Effector memory CD8-positive, alpha-beta T cell (primary cell): ENCODE results near the gene EFL1.

Experiments
- ATAC-seq: fragments of 150-1000 bp; cut with Tn5 transposase; replicated peaks from 2 replicates; pipeline ENCODE4 v1.10.0; 2021; ENCODE audit warnings: mild to moderate bottlenecking, moderate library complexity
- DNase-seq, 3 experiments: peaks; one replicate each; pipeline ENCODE4 v3.0.0; 2021
- H3K27ac Mint-ChIP-seq, 2 donors: one replicate each; pipeline ENCODE4 v1.8.0; 2022; ENCODE audit warnings: mild to moderate bottlenecking in 2 of 2, mixed read lengths in 2 of 2, moderate library complexity in 2 of 2
- H3K27me3 Mint-ChIP-seq, 2 donors: one replicate each; pipeline ENCODE4 v1.8.0; 2022; ENCODE audit warnings: mixed read lengths in 2 of 2
- H3K36me3 Mint-ChIP-seq: one replicate; pipeline ENCODE4 v1.8.0; 2022; ENCODE audit warnings: mild to moderate bottlenecking, moderate library complexity, mixed read lengths; ENCODE audit not compliant: insufficient read depth
- H3K4me1 Mint-ChIP-seq, 2 donors: one replicate each; pipeline ENCODE4 v1.8.0; 2022; ENCODE audit warnings: low read depth in 2 of 2, mixed read lengths in 2 of 2
- H3K4me3 Mint-ChIP-seq, 2 donors: one replicate each; pipeline ENCODE4 v1.8.0; 2022; ENCODE audit warnings: mild to moderate bottlenecking in 2 of 2, mixed read lengths in 2 of 2, moderate library complexity in 2 of 2
- H3K9me3 Mint-ChIP-seq, 2 donors: one replicate each; pipeline ENCODE4 v1.8.0; 2022; ENCODE audit warnings: mixed read lengths in 2 of 2

The EFL1 gene

GRCh38 chr15:82110144-82110543 is 152.4 kb downstream of the EFL1 start:
- ATAC-seq, result no peak
- DNase-seq, result no peak
- H3K9me3 Mint-ChIP-seq, result no peaks in the 10 kb centered on the region
- peaks cover 2% of the 10 kb centered on the region for H3K36me3 Mint-ChIP-seq
- H3K27ac Mint-ChIP-seq, result no peak overlapping the region
- peaks cover 0 to 6% of the 10 kb centered on the region in 2 donors for H3K4me1 Mint-ChIP-seq
- peaks cover 0 to 2% of the 10 kb centered on the region in 2 donors for H3K27me3 Mint-ChIP-seq
- no peak overlapping the region for H3K4me3 Mint-ChIP-seq

- Mint-ChIP-seq H3K36me3 (peaks cover 6% of the 10 kb centered on the region), H3K27ac (peak overlapping the region in 1 of 2 donors; percentile 67), H3K9me3 (no peaks in the 10 kb centered on the region), H3K4me1 (peaks cover 0 to 6% of the 10 kb centered on the region in 2 donors), H3K27me3 (peaks cover 4 to 17% of the 10 kb centered on the region in 2 donors), H3K4me3 (no peak overlapping the region)
- ATAC-seq (peak; percentile 86), DNase-seq (peak; percentile 50 to 70 (median 61))
These were observed 153.9 kb downstream of the EFL1 start for GRCh38 chr15:82108489-82109078.

- Mint-ChIP-seq H3K36me3 (peaks cover 3% of the 10 kb centered on the region), H3K9me3 (no peaks in the 10 kb centered on the region), H3K4me1 (peaks cover 0 to 6% of the 10 kb centered on the region in 2 donors), H3K27ac (no peak overlapping the region), H3K27me3 (peaks cover 10 to 36% of the 10 kb centered on the region in 2 donors), H3K4me3 (no peak overlapping the region)
- DNase-seq (no peak), ATAC-seq (no peak)
These were observed 155.9 kb downstream of the EFL1 start for GRCh38 chr15:82106679-82107078.

- Mint-ChIP-seq H3K4me3 (no peak overlapping the region), H3K9me3 (no peaks in the 10 kb centered on the region), H3K4me1 (peaks cover 0 to 6% of the 10 kb centered on the region in 2 donors), H3K27ac (no peak overlapping the region), H3K27me3 (peaks cover 14 to 47% of the 10 kb centered on the region in 2 donors), H3K36me3 (peaks cover 3% of the 10 kb centered on the region)
- ATAC-seq, result no peak
- no peak for DNase-seq
These were observed 156.9 kb downstream of the EFL1 start for GRCh38 chr15:82105451-82106215.

- Mint-ChIP-seq H3K27me3 (peaks cover 33 to 68% of the 10 kb centered on the region in 2 donors), H3K4me3 (no peak overlapping the region), H3K4me1 (peaks cover 0 to under 1% of the 10 kb centered on the region in 2 donors), H3K27ac (no peak overlapping the region), H3K9me3 (no peaks in the 10 kb centered on the region), H3K36me3 (peaks cover 3% of the 10 kb centered on the region)
- ATAC-seq (no peak), DNase-seq (no peak)
These were observed 159.1 kb downstream of the EFL1 start for GRCh38 chr15:82103468-82103867.

GRCh38 chr15:82100111-82100929 is 162.2 kb downstream of the EFL1 start:
- peaks cover 3% of the 10 kb centered on the region for H3K36me3 Mint-ChIP-seq
- no peak for ATAC-seq
- H3K4me3 Mint-ChIP-seq, result no peak overlapping the region
- no peaks in the 10 kb centered on the region for H3K4me1 Mint-ChIP-seq
- no peaks in the 10 kb centered on the region for H3K9me3 Mint-ChIP-seq
- no peak overlapping the region for H3K27ac Mint-ChIP-seq
- peaks cover 37 to 74% of the 10 kb centered on the region in 2 donors for H3K27me3 Mint-ChIP-seq
- no peak for DNase-seq

- Mint-ChIP-seq H3K4me1 (no peaks in the 10 kb centered on the region), H3K4me3 (no peak overlapping the region), H3K9me3 (no peaks in the 10 kb centered on the region), H3K27ac (no peak overlapping the region), H3K36me3 (no peaks in the 10 kb centered on the region), H3K27me3 (peaks cover 33 to 69% of the 10 kb centered on the region in 2 donors)
- no peak for DNase-seq
- ATAC-seq, result no peak
These were observed 163.9 kb downstream of the EFL1 start for GRCh38 chr15:82098674-82099073.

GRCh38 chr15:82095803-82096202 is 166.7 kb downstream of the EFL1 start:
- no peak overlapping the region for H3K4me3 Mint-ChIP-seq
- DNase-seq, result no peak
- H3K27ac Mint-ChIP-seq, result no peak overlapping the region
- no peaks in the 10 kb centered on the region for H3K9me3 Mint-ChIP-seq
- ATAC-seq, result no peak
- peaks cover under 1% of the 10 kb centered on the region for H3K36me3 Mint-ChIP-seq
- H3K27me3 Mint-ChIP-seq, result peaks cover 25 to 41% of the 10 kb centered on the region in 2 donors
- no peaks in the 10 kb centered on the region for H3K4me1 Mint-ChIP-seq

GRCh38 chr15:82093774-82094211 is 168.7 kb downstream of the EFL1 start:
- H3K4me3 Mint-ChIP-seq, result no peak overlapping the region
- H3K27me3 Mint-ChIP-seq, result peaks cover 11 to 20% of the 10 kb centered on the region in 2 donors
- no peaks in the 10 kb centered on the region for H3K9me3 Mint-ChIP-seq
- H3K36me3 Mint-ChIP-seq, result peaks cover 3% of the 10 kb centered on the region
- H3K27ac Mint-ChIP-seq, result no peak overlapping the region
- no peaks in the 10 kb centered on the region for H3K4me1 Mint-ChIP-seq
- DNase-seq, result no peak
- no peak for ATAC-seq

GRCh38 chr15:82093325-82093724 is 169.2 kb downstream of the EFL1 start:
- Mint-ChIP-seq H3K27me3 (peaks cover 10 to 16% of the 10 kb centered on the region in 2 donors), H3K9me3 (no peaks in the 10 kb centered on the region), H3K27ac (no peak overlapping the region), H3K4me1 (no peaks in the 10 kb centered on the region), H3K36me3 (peaks cover 3% of the 10 kb centered on the region), H3K4me3 (no peak overlapping the region)
- no peak for DNase-seq
- ATAC-seq, result no peak

GRCh38 chr15:82091636-82092140 is 170.8 kb downstream of the EFL1 start:
- no peak for ATAC-seq
- Mint-ChIP-seq H3K4me3 (no peak overlapping the region), H3K36me3 (peaks cover 3% of the 10 kb centered on the region), H3K27me3 (peaks cover 19 to 23% of the 10 kb centered on the region in 2 donors), H3K9me3 (no peaks in the 10 kb centered on the region), H3K4me1 (no peaks in the 10 kb centered on the region), H3K27ac (no peak overlapping the region)
- DNase-seq, result no peak

- DNase-seq, result no peak
- H3K4me1 Mint-ChIP-seq, result no peaks in the 10 kb centered on the region
These were observed 176.1 kb downstream of the EFL1 start for GRCh38 chr15:82086243-82086995.

More at GRCh38 chr15:82086243-82086995, 176.1 kb downstream of the EFL1 start:
- peaks cover 3% of the 10 kb centered on the region for H3K36me3 Mint-ChIP-seq
- no peaks in the 10 kb centered on the region for H3K9me3 Mint-ChIP-seq
- peaks cover 39 to 49% of the 10 kb centered on the region in 2 donors for H3K27me3 Mint-ChIP-seq
- no peak overlapping the region for H3K4me3 Mint-ChIP-seq
- ATAC-seq, result no peak
- peak overlapping the region in 1 of 2 donors; percentile 1 for H3K27ac Mint-ChIP-seq
